Astrocyte (in vitro differentiated cells and primary cell): ENCODE results near the gene SLC44A1. TPM values are rescaled to one million over a fixed set of nuclear protein-coding genes. Genes with fewer than 3 reads are reported as not detected.

Experiments
- DNase-seq: peaks from one replicate; pipeline ENCODE4 v3.0.0-alpha.2; 2010; ENCODE audit warnings: low read depth
- FAIRE-seq: peaks from 2 replicates; lab custom pipeline; 2011; peaks lifted over from hg19 to GRCh38; lab: Jason Lieb, UNC
- H2AFZ ChIP-seq: 2 replicates; pipeline ENCODE4 v1.6.0; 2012; ENCODE audit warnings: low read depth, low read length, inconsistent platforms
- H3K27ac ChIP-seq: 2 replicates; pipeline ENCODE4 v1.5.1; 2011; ENCODE audit warnings: low read depth, low read length, inconsistent platforms
- H3K27me3 ChIP-seq: 2 replicates; pipeline ENCODE4 v1.6.0; 2011; ENCODE audit warnings: low read length, inconsistent platforms; ENCODE audit not compliant: insufficient read depth
- H3K36me3 ChIP-seq: 2 replicates; pipeline ENCODE4 v1.5.1; 2011; ENCODE audit warnings: low read length, inconsistent platforms; ENCODE audit not compliant: insufficient read depth
- H3K4me1 ChIP-seq: 2 replicates; pipeline ENCODE4 v1.5.1; 2011; ENCODE audit warnings: low read length, inconsistent platforms; ENCODE audit not compliant: insufficient read depth
- H3K4me2 ChIP-seq: 2 replicates; pipeline ENCODE4 v1.6.0; 2012; ENCODE audit warnings: low read length, inconsistent platforms
- H3K4me3 ChIP-seq: 2 replicates; pipeline ENCODE4 v1.5.1; 2011; ENCODE audit warnings: low read depth, mild to moderate bottlenecking, low read length, inconsistent platforms; ENCODE audit not compliant: insufficient read depth
- H3K79me2 ChIP-seq: 2 replicates; pipeline ENCODE4 v1.6.0; 2012; ENCODE audit warnings: mild to moderate bottlenecking, low read length, inconsistent platforms; ENCODE audit not compliant: insufficient read depth
- H3K9ac ChIP-seq: 2 replicates; pipeline ENCODE4 v1.6.0; 2012; ENCODE audit warnings: mild to moderate bottlenecking, low read length, inconsistent platforms
- H3K9me3 ChIP-seq: 2 replicates; pipeline ENCODE4 v1.5.1; 2012; ENCODE audit warnings: low read depth, mild to moderate bottlenecking, low read length, inconsistent platforms; ENCODE audit not compliant: insufficient read depth
- H4K20me1 ChIP-seq: 2 replicates; pipeline ENCODE4 v1.6.0; 2012; ENCODE audit warnings: low read length, inconsistent platforms; ENCODE audit not compliant: insufficient read depth
- H3K27ac Mint-ChIP-seq: one replicate; pipeline ENCODE4 v1.8.0; 2021; ENCODE audit warnings: mild to moderate bottlenecking, mixed read lengths; ENCODE audit not compliant: unreplicated experiment
- H3K27me3 Mint-ChIP-seq: one replicate; pipeline ENCODE4 v1.8.0; 2021; ENCODE audit warnings: low read depth, mixed read lengths; ENCODE audit not compliant: unreplicated experiment
- H3K36me3 Mint-ChIP-seq: one replicate; pipeline ENCODE4 v1.8.0; 2021; ENCODE audit warnings: low read depth, mixed read lengths; ENCODE audit not compliant: unreplicated experiment
- H3K4me1 Mint-ChIP-seq: one replicate; pipeline ENCODE4 v1.8.0; 2021; ENCODE audit warnings: low read depth, mixed read lengths; ENCODE audit not compliant: unreplicated experiment
- H3K4me3 Mint-ChIP-seq: one replicate; pipeline ENCODE4 v1.8.0; 2021; ENCODE audit warnings: mild to moderate bottlenecking, moderate library complexity, mixed read lengths; ENCODE audit not compliant: unreplicated experiment
- H3K9me3 Mint-ChIP-seq: one replicate; pipeline ENCODE4 v1.8.0; 2021; ENCODE audit warnings: mild to moderate bottlenecking, mixed read lengths; ENCODE audit not compliant: unreplicated experiment
- EZH2 ChIP-seq: IDR thresholded peaks from 2 replicates; pipeline ENCODE4 v1.6.1; 2012; ENCODE audit warnings: mild to moderate bottlenecking, low read length, inconsistent platforms; ENCODE audit not compliant: insufficient read depth
- total RNA-seq: library from RNA; stranded (reverse); gene quantifications from 2 replicates; pipeline ENCODE4 v1.2.1, GENCODE V29; 2021
- TF ChIP-seq, protein P1 (sequence below): IDR thresholded peaks from 2 replicates; pipeline ENCODE4 v1.5.1; 2011; ENCODE audit warnings: low read depth, mild to moderate bottlenecking, inconsistent platforms, low read length, moderate library complexity; ENCODE audit not compliant: insufficient read depth

The SLC44A1 gene
- total RNA-seq, 1 donor from 2014 or later: 43.8 TPM

DNA sequence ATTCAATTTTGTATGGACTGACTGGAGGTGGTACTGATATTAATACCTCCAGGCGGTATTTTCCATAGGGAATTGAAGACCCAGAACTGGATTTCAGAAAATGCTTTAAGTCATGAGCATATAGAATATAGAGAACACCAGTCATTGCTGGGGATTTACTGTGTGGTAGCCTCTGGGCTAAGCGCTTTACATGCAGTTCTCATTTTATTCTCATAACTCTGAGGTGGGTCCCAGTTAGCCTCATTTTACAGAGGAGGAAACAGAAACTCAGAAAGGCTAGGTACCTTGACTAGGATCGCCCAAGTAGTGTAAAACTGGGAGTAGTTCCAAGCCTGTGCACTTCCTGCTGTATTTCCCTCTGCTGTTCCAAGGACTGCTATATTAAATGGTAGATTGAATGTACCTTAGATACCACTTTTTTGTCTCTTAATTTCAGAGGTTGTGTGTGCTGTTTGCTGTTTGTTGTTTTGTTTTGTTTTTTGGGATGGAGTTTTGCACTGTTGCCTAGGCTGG lies 13.8 kb downstream of the SLC44A1 start:
- Histone ChIP-seq H4K20me1 (peaks cover 5% of the 10 kb centered on the region), H3K4me2 (no peak overlapping the region), H3K27ac (no peak overlapping the region), H3K4me1 (no peaks in the 10 kb centered on the region), H3K36me3 (no peaks in the 10 kb centered on the region), H3K9ac (no peak overlapping the region), H3K9me3 (no peaks in the 10 kb centered on the region), H3K79me2 (peaks cover 2% of the 10 kb centered on the region), H3K4me3 (no peak overlapping the region), H2AFZ (no peak overlapping the region), H3K27me3 (no peaks in the 10 kb centered on the region)
- DNase-seq: no peak
- Mint-ChIP-seq H3K36me3 (peaks cover 3% of the 10 kb centered on the region), H3K27me3 (no peaks in the 10 kb centered on the region), H3K27ac (no peak overlapping the region), H3K4me3 (no peak overlapping the region), H3K4me1 (peaks cover 23% of the 10 kb centered on the region), H3K9me3 (no peaks in the 10 kb centered on the region)
- TF ChIP-seq EZH2: no peak
- TF ChIP-seq, protein P1, sequence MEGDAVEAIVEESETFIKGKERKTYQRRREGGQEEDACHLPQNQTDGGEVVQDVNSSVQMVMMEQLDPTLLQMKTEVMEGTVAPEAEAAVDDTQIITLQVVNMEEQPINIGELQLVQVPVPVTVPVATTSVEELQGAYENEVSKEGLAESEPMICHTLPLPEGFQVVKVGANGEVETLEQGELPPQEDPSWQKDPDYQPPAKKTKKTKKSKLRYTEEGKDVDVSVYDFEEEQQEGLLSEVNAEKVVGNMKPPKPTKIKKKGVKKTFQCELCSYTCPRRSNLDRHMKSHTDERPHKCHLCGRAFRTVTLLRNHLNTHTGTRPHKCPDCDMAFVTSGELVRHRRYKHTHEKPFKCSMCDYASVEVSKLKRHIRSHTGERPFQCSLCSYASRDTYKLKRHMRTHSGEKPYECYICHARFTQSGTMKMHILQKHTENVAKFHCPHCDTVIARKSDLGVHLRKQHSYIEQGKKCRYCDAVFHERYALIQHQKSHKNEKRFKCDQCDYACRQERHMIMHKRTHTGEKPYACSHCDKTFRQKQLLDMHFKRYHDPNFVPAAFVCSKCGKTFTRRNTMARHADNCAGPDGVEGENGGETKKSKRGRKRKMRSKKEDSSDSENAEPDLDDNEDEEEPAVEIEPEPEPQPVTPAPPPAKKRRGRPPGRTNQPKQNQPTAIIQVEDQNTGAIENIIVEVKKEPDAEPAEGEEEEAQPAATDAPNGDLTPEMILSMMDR: no peak
- FAIRE-seq: no peak

DNA sequence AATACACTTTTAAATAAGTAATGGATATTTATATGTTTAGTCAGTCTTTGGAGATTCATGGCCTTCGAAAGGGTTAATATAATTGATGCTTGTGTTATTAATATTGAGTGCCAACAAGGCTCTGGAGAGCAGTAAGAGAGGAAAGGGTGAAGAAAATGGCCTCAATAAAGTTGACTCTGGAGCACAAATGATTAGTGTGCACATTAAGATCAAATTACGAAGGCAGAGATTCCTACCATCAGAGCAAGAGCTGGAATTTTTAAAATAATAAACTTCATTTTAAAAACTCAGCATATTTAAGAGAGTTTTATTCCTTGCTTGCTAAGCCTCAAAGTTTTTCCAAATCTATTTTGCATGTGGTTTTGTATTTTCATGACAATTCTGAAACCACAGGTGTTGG lies 14.8 kb downstream of the SLC44A1 start:
- H3K4me1 Mint-ChIP-seq: peaks cover 25% of the 10 kb centered on the region
- no peak for TF ChIP-seq EZH2
- TF ChIP-seq, protein P1: no peak
- no peak overlapping the region for H3K27ac Mint-ChIP-seq
- no peak for FAIRE-seq
- peaks cover 3% of the 10 kb centered on the region for H3K36me3 Mint-ChIP-seq
- Histone ChIP-seq H3K9me3 (no peaks in the 10 kb centered on the region), H3K9ac (no peak overlapping the region), H3K4me2 (no peak overlapping the region), H3K36me3 (no peaks in the 10 kb centered on the region), H3K79me2 (no peaks in the 10 kb centered on the region), H3K27me3 (no peaks in the 10 kb centered on the region), H3K4me1 (no peaks in the 10 kb centered on the region), H3K4me3 (no peak overlapping the region), H3K27ac (no peak overlapping the region), H4K20me1 (peaks cover 5% of the 10 kb centered on the region), H2AFZ (no peak overlapping the region)
- no peak for DNase-seq
- no peaks in the 10 kb centered on the region for H3K9me3 Mint-ChIP-seq
- no peaks in the 10 kb centered on the region for H3K27me3 Mint-ChIP-seq
- H3K4me3 Mint-ChIP-seq: no peak overlapping the region

DNA sequence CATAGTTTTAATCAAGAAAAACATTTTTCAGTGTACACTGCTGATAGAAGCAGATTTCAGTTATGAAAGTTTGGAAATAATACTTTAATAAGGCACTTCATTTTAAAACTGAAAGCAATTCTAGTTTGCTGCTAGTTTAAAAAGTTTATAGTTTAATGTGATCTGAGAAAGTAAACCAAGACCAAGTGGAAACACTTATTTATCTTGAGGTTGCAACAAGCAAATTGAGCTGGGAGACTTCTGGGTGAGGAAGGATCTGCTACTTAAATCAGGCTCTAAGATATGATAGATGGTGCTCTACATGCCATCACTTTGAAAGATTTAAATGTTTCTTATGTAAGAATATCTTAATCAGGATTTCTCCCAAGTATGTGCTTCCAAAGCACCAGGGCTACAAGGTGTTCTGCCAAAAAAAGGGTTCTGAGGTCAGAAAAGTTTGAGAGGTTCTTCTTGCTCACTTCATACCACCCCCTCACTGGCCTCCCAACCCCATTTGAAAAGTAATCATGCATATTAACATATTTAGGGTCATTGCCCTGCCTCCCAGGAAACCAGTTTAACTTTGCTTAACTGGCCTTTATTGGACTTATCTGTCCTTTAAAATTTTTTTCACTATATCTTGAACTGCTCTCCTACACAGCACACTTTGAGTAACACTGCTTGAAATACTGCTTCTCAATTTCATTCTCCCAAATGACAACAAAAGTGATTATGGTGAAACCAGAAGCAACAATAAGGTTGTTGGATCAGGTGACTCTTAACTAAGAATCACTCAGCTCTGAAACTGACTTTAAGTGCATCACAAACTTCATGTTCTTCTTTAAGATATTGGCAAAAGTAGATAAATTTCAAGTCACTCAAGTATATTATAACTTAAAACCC lies 15.5 kb downstream of the SLC44A1 start:
- TF ChIP-seq EZH2: no peak
- TF ChIP-seq, protein P1: no peak
- Histone ChIP-seq H3K4me1 (no peaks in the 10 kb centered on the region), H3K4me2 (no peak overlapping the region), H3K36me3 (no peaks in the 10 kb centered on the region), H3K27me3 (no peaks in the 10 kb centered on the region), H4K20me1 (peaks cover 5% of the 10 kb centered on the region), H3K79me2 (no peaks in the 10 kb centered on the region), H2AFZ (no peak overlapping the region), H3K9me3 (no peaks in the 10 kb centered on the region), H3K27ac (no peak overlapping the region), H3K4me3 (no peak overlapping the region), H3K9ac (no peak overlapping the region)
- Mint-ChIP-seq H3K4me1 (peaks cover 27% of the 10 kb centered on the region), H3K36me3 (peaks cover 3% of the 10 kb centered on the region), H3K27me3 (no peaks in the 10 kb centered on the region), H3K4me3 (no peak overlapping the region), H3K27ac (no peak overlapping the region), H3K9me3 (no peaks in the 10 kb centered on the region)
- FAIRE-seq: no peak
- DNase-seq: no peak
